Mucosa of descending colon (tissue), 3 donors: Measurements from ENCODE around the gene RNF212B. TPM values are rescaled to one million over a fixed set of nuclear protein-coding genes. Genes with fewer than 3 reads are reported as not detected.
"Not testable (repeated sequence)": the region's sequence is repeated elsewhere in the genome, so short reads cannot be mapped to it uniquely, and the experiment has no call there.

Experiments
- ATAC-seq: fragments of 200-7000 bp; cut with Tn5 transposase; one replicate; pipeline ENCODE4 v1.9.1; 2020; ENCODE audit warnings: mild to moderate bottlenecking, moderate library complexity
- DNase-seq, 3 donors: peaks; one replicate each; pipeline ENCODE4 v3.0.0-alpha.2; 2020
- H3K36me3 ChIP-seq: fragments of 200-600 bp; one replicate; pipeline ENCODE4 v1.8.0; 2021; ENCODE audit warnings: low read depth, mild to moderate bottlenecking
- H3K4me1 ChIP-seq: fragments of 200-600 bp; one replicate; pipeline ENCODE4 v1.8.0; 2021; ENCODE audit warnings: low read depth, mild to moderate bottlenecking
- H3K4me3 ChIP-seq: fragments of 200-600 bp; one replicate; pipeline ENCODE4 v1.8.0; 2021; ENCODE audit warnings: mild to moderate bottlenecking
- H3K9me3 ChIP-seq: fragments of 200-600 bp; one replicate; pipeline ENCODE4 v1.8.0; 2021; ENCODE audit warnings: mild to moderate bottlenecking
- intact Hi-C, 2 donors: fragments of 100-400 bp; cut with DNase I in 1 of 2; cut with micrococcal nuclease in 1 of 2; formaldehyde crosslinking; loops; one replicate each; pipeline versions ENCODE4 v1.11.0 to v1.11.1; 2022; cut with DNase I, micrococcal nuclease
- total RNA-seq, 3 donors: library from RNA; stranded (reverse); fragmentation: NEBNext Ultra II Directional in 2 of 3; extraction: Animal tissue kit (Norgen Biotek cat#: 25700) in 2 of 3; gene quantifications; one replicate each; pipeline versions ENCODE4 v1.2.1 to v1.2.4, GENCODE V29; 2021 to 2023
- TF ChIP-seq, protein P1 (sequence below): fragments of 200-600 bp; IDR thresholded peaks from one replicate; pipeline ENCODE4 v1.8.0; 2022; ENCODE audit warnings: antibody characterized with exemption, mild to moderate bottlenecking
- donor health status: DM: no; HTN: no; CAD: no; lungs with moderate emphysema.
- donor health status: DM: no; HTN: no; CAD: no.
- donor health status: DM: no; HTN: yes; CAD: no.

Gene RNF212B
- total RNA-seq, 3 donors from 2014 or later = not detected

DNA sequence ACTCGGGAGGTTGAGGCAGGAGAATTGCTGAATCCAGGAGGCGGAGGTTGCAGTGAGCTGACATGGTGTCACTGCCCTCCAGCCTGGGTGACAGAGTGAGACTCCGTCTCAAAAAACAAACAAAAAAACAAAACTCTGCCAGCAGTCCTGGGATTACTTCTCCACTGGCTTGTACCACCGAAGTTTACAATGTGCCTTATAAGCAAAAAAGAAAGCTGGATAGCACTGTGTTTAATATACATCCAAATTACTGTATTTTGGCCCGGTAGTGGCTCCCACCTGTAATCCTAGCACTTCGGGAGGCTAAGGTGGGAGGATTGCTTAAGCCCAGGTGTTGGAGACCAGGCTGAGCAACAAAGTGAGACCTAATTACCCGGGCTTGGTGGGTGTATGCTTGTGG lies 31.5 kb downstream of the RNF212B start:
- Histone ChIP-seq H3K4me3 (no peak overlapping the region), H3K9me3 (no peaks in the 10 kb centered on the region), H3K4me1 (no peaks in the 10 kb centered on the region), H3K36me3 (no peaks in the 10 kb centered on the region)
- ATAC-seq (no peak), DNase-seq (no peak)
- TF ChIP-seq, protein P1, sequence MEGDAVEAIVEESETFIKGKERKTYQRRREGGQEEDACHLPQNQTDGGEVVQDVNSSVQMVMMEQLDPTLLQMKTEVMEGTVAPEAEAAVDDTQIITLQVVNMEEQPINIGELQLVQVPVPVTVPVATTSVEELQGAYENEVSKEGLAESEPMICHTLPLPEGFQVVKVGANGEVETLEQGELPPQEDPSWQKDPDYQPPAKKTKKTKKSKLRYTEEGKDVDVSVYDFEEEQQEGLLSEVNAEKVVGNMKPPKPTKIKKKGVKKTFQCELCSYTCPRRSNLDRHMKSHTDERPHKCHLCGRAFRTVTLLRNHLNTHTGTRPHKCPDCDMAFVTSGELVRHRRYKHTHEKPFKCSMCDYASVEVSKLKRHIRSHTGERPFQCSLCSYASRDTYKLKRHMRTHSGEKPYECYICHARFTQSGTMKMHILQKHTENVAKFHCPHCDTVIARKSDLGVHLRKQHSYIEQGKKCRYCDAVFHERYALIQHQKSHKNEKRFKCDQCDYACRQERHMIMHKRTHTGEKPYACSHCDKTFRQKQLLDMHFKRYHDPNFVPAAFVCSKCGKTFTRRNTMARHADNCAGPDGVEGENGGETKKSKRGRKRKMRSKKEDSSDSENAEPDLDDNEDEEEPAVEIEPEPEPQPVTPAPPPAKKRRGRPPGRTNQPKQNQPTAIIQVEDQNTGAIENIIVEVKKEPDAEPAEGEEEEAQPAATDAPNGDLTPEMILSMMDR = no peak
- intact Hi-C loops = no loop called here

DNA sequence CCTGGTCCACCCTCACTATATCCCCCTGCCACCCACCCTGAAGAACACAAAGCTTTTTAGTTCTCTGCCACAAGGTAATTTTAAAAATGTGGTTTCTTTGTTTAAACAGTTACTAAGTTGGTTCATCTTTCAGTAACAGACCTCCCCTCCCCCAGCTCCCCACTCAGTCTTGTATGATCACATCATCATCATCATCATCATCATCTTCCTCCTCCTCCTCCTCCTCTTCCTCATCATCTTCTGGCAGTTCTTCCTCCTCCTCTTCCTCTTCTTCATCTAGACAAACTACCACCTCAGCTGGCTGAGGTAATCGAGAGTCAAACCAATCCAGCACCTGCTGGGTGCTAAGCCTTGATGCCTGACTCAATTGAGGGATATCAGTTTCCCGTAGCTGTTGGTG lies 37.7 kb downstream of the RNF212B start:
- H3K9me3 ChIP-seq = no peaks in the 10 kb centered on the region
- TF ChIP-seq, protein P1 = no peak
- no peaks in the 10 kb centered on the region for H3K36me3 ChIP-seq
- no peak for ATAC-seq
- no peak for DNase-seq
- no peak overlapping the region for H3K4me3 ChIP-seq
- intact Hi-C loops = no loop called here
- H3K4me1 ChIP-seq = no peaks in the 10 kb centered on the region

DNA sequence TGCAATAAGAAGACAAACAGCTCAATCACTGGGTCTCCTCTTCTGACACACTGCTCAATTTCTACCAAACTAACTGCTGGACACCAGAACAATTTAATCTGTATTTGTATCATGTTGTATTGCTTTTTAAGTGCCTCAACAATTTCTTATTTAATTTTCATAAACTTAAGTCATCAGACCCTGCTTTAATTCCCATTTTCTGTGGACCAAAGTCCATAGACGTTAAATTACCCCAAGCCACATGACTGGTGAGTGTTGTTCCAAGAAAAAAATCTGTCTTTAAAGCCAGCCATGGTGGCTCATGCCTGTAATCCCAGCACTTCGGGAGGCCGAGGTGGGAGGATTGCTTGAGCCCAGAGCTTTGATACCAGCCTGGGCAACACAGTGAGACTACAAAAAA lies 39.5 kb downstream of the RNF212B start:
- Histone ChIP-seq H3K4me1 (no peaks in the 10 kb centered on the region), H3K9me3 (no peaks in the 10 kb centered on the region), H3K4me3 (no peak overlapping the region), H3K36me3 (no peaks in the 10 kb centered on the region)
- intact Hi-C loops = no loop called here
- TF ChIP-seq, protein P1 = no peak
- ATAC-seq (no peak), DNase-seq (no peak)

DNA sequence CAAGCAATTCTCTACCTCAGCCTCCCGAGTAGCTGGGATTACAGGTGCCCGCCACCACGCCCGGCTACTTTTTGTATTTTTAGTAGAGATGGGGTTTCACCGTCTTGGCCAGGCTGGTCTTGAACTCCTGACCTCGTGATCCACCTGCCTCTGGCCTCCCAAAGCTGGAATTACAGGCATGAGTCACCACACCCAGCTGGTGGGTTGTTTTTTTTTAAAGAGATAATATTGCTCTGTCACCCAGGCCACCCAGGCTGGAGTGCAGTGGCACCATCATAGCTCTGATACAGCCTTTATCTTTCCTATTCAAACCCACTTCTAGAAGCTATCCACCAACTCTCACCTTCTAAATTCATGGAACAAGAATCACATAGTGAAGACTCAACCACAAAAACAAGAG lies 40.2 kb downstream of the RNF212B start:
- H3K4me1 ChIP-seq, ATAC-seq, DNase-seq, intact Hi-C loops, H3K4me3 ChIP-seq, H3K9me3 ChIP-seq, H3K36me3 ChIP-seq: not testable (repeated sequence)

DNA sequence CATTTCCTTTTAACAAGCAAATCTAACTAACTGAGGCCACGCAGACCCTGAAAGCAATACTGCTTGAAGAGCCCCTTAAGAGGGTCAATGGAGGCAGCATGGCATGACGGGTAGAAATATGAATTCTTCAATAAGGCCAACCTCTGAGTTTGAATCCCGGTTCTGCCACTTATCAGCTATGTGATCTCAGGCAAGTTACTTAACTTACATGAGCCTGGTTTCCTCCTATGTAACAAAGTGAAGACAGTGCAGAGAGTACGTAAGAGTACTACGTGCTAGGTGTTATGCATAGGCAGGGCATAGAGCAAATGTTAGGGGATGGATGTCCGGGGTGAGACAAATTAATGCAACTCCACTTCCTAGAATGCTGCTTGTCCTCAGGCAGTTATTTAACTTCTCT lies 43.5 kb downstream of the RNF212B start:
- TF ChIP-seq, protein P1 = no peak
- no peak overlapping the region for H3K4me3 ChIP-seq
- intact Hi-C loops = loop anchor here in 1 of 2 donors (10.0 kb wide), 1 partner anchor 186 kb away; the partner anchor contains the start of genes ACIN1 and C14orf119
- no peaks in the 10 kb centered on the region for H3K36me3 ChIP-seq
- ATAC-seq (no peak), DNase-seq (no peak)
- no peaks in the 10 kb centered on the region for H3K9me3 ChIP-seq
- peaks cover 7% of the 10 kb centered on the region for H3K4me1 ChIP-seq

DNA sequence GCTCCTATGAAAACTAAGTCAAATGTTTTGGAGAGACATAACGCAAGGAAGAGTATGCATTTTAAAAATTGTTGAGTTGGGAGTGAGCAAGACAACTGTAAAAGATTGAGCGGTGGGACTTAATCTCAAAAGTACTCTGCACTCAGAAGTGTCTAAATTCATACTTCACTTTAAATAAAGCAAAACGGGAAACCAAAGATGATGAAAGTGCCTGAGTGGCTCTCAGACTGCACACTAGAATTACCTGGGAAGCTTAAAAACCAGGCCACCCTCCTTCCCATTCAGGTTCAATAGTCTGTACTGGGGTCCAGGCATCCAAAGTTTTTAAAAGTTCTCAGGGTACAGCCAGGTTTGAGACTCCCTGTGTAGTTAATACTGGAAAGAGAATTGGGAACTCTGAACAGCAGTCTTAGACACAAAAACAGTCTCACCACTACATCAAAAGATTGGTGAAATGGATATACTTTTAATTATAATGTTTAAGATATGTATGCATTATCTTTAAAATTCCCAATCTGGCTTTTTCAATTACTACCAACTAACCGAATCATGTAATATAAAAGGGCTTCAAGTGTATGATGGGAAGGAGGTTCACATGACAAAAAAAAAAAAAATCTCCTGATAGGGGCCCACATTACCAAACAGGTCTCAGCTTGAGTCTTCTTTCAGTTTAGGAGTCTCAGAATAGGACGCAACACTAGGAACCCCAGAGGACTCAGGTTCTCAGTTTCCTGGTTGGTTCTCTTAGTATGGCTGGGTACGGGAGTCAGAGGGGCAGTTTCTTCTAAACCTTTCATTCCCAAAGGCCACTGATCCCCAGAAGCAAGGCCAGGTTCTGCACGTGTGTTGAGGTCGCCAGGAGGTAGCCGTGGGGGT lies 47.2 kb downstream of the RNF212B start:
- TF ChIP-seq, protein P1 = no peak
- DNase-seq = no peak
- H3K4me3 ChIP-seq = peak overlapping the region; percentile 76
- ATAC-seq = peak; percentile 17
- H3K9me3 ChIP-seq = no peaks in the 10 kb centered on the region
- H3K4me1 ChIP-seq = peaks cover 11% of the 10 kb centered on the region
- intact Hi-C loops = loop anchor here in 1 of 2 donors (10.0 kb wide), 1 partner anchor 190 kb away; the partner anchor contains the start of genes ACIN1 and C14orf119
- H3K36me3 ChIP-seq = no peaks in the 10 kb centered on the region
